ENCODE data around the gene SNAP47.

The SNAP47 gene

DNA sequence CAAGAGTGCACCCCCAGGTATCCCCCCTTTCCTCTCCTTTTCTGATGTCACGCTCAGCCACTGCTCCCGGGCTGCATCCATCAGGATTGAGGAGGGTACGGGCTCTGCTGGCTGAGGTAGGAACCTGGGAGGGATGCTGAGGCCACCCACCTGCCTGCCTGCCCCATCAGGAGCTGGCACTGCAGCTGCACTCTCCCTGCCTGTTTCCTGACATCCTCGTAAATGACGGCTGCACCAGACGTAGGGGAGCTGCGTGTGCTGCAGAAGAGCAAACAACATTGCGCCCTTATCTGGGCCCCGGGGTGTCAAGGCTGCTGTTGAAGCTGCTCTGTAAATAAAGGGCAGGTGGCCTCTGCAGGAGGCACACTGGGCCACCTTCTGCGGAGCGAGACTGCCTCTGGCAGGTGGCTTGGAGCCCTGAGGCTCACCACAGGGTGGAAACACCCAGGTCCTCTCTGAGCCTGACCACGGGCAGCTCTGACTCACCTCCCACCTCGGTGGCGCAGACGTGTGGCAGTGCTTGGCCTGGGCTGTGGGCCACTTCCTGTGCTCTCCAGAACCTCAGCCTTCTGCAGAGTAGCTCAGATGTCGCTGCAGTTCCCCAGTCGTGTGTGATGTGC lies 30.9 kb downstream of the SNAP47 start:
- no peak for TF ChIP-seq FOXP2 (optimal IDR thresholded peaks at IDR 0.05; ENCODE audit: borderline replicate concordance, extremely low read depth, extremely low read length, insufficient read depth)
- TF ChIP-seq, protein P1, sequence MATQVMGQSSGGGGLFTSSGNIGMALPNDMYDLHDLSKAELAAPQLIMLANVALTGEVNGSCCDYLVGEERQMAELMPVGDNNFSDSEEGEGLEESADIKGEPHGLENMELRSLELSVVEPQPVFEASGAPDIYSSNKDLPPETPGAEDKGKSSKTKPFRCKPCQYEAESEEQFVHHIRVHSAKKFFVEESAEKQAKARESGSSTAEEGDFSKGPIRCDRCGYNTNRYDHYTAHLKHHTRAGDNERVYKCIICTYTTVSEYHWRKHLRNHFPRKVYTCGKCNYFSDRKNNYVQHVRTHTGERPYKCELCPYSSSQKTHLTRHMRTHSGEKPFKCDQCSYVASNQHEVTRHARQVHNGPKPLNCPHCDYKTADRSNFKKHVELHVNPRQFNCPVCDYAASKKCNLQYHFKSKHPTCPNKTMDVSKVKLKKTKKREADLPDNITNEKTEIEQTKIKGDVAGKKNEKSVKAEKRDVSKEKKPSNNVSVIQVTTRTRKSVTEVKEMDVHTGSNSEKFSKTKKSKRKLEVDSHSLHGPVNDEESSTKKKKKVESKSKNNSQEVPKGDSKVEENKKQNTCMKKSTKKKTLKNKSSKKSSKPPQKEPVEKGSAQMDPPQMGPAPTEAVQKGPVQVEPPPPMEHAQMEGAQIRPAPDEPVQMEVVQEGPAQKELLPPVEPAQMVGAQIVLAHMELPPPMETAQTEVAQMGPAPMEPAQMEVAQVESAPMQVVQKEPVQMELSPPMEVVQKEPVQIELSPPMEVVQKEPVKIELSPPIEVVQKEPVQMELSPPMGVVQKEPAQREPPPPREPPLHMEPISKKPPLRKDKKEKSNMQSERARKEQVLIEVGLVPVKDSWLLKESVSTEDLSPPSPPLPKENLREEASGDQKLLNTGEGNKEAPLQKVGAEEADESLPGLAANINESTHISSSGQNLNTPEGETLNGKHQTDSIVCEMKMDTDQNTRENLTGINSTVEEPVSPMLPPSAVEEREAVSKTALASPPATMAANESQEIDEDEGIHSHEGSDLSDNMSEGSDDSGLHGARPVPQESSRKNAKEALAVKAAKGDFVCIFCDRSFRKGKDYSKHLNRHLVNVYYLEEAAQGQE (IDR thresholded peaks at IDR 0.05; ENCODE audit: insufficient read depth in 1 of 2, low read depth in 2 of 2, low read length in 2 of 2) = no peak
- TF ChIP-seq SIN3A (IDR thresholded peaks at IDR 0.05; ENCODE audit: borderline replicate concordance, insufficient read depth, low read length) = no peak

DNA sequence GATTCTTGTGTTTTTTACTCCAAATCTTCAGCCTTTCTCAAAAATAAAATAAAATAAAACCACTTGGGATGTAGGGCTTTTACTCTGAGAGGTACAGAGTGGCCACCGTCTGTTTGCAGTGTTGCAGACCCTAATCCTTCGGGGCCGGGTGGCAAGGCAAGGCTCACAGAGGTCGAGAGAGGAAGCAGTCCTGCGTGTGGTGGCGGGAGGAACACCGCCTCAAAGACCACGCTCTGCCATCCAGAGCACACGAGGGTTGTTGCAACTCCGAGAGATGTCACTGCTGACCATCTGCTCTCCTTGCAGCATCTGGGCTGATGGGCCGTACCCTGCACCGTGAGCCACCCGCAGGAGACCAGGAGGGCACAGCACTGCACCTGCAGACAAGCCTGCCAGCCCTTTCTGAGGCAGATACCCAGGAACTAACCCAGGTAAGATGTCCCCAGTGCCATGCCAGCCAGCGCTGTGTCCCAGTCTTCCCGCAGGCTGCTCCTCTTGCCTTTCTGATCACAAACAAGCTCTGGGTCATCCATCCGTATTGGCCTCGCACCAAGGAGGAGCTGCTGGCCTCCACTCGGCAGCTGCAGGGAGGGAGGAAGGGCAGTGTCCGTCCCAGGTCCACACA lies 31.5 kb downstream of the SNAP47 start:
- no peak for TF ChIP-seq POLR2AphosphoS5 (IDR thresholded peaks at IDR 0.05; ENCODE audit: low read depth, low read length)
- TF ChIP-seq SIN3A (IDR thresholded peaks at IDR 0.05; ENCODE audit: borderline replicate concordance, insufficient read depth, low read length) = no peak
- no peak for TF ChIP-seq TAF1 (IDR thresholded peaks at IDR 0.05; ENCODE audit: borderline replicate concordance, insufficient read depth, low read length)
- TF ChIP-seq, protein P1 (IDR thresholded peaks at IDR 0.05; ENCODE audit: insufficient read depth in 1 of 2, low read depth in 2 of 2, low read length in 2 of 2) = no peak
- no peak for TF ChIP-seq FOXP2 (optimal IDR thresholded peaks at IDR 0.05; ENCODE audit: borderline replicate concordance, extremely low read depth, extremely low read length, insufficient read depth)

DNA sequence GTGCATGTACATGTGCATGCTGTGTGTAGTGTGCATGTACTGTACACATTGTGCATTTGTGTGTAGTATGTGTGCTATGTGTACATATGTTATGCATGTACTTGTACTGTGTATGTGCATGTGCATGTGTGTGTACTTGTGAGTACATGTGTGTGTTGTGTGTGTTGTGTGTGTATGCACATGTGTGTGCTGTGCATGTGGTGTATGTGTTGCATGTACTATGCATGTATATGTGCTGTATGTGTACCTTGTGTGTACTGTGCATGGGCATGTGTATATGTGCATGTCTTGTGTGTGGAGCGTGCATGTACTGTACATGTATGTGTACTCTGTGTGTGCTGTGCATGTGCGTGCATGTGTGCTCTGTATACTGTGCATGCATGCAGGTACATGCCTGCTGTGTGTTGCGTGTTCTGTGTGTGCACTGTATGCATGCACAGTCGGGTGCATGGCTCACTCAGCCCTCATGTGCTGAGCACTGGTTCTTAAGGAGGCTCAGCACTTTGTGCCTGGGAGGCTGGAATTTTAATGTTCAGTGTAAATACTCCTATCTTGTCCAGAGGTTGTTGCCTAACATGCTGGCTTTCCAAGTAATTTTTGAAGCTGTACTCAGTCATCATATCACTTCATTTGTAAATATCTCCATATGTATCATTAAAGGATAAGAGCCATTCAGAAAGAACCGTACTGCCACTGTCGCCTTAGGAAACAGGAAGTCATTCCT lies 32.3 kb downstream of the SNAP47 start:
- TF ChIP-seq, protein P1 (IDR thresholded peaks at IDR 0.05; ENCODE audit: insufficient read depth in 1 of 2, low read depth in 2 of 2, low read length in 2 of 2) = no peak
- TF ChIP-seq POLR2AphosphoS5 (IDR thresholded peaks at IDR 0.05; ENCODE audit: low read depth, low read length) (no peak), SIN3A (IDR thresholded peaks at IDR 0.05; ENCODE audit: borderline replicate concordance, insufficient read depth, low read length) (no peak), FOXP2 (optimal IDR thresholded peaks at IDR 0.05; ENCODE audit: borderline replicate concordance, extremely low read depth, extremely low read length, insufficient read depth) (no peak), TAF1 (IDR thresholded peaks at IDR 0.05; ENCODE audit: borderline replicate concordance, insufficient read depth, low read length) (no peak)

DNA sequence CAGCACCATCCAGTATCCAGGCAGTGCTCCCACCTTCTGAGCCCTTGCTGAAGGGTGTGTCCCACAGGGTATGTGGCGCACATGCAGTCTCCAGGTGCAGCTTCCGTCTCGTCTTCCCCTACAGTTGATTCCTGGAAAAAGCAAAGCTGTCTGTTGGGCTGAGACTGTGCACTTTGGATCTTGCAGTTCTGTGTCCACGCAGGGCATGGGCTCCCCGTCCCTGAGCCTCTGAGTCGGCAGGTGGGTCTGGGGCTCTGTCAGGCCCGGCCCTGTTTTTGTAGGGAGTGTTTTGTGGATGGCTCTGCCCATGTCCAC lies 32.8 kb downstream of the SNAP47 start:
- no peak for TF ChIP-seq SIN3A (IDR thresholded peaks at IDR 0.05; ENCODE audit: borderline replicate concordance, insufficient read depth, low read length)
- no peak for TF ChIP-seq TAF1 (IDR thresholded peaks at IDR 0.05; ENCODE audit: borderline replicate concordance, insufficient read depth, low read length)
- TF ChIP-seq, protein P1 (IDR thresholded peaks at IDR 0.05; ENCODE audit: insufficient read depth in 1 of 2, low read depth in 2 of 2, low read length in 2 of 2) = no peak
- TF ChIP-seq FOXP2 (optimal IDR thresholded peaks at IDR 0.05; ENCODE audit: borderline replicate concordance, extremely low read depth, extremely low read length, insufficient read depth) = no peak
- TF ChIP-seq POLR2AphosphoS5 (IDR thresholded peaks at IDR 0.05; ENCODE audit: low read depth, low read length) = no peak

Measured in PFSK-1 (cell line).